Mononuclear cell (primary cell): Measurements from ENCODE around the gene RNF208. TPM values are rescaled to one million over a fixed set of nuclear protein-coding genes. Genes with fewer than 3 reads are reported as not detected.

Experiments
- H3K27me3 ChIP-seq: 2 replicates; pipeline ENCODE4 v1.6.0; 2011; ENCODE audit warnings: low read length, control low read depth; ENCODE audit not compliant: insufficient read depth
- H3K4me1 ChIP-seq: 2 replicates; pipeline ENCODE4 v1.5.1; 2011; ENCODE audit warnings: mild to moderate bottlenecking, low read length, control low read depth; ENCODE audit not compliant: insufficient read depth
- H3K4me3 ChIP-seq: 2 replicates; pipeline ENCODE4 v1.5.1; 2011; ENCODE audit warnings: mild to moderate bottlenecking, low read length, moderate library complexity
- H3K9me3 ChIP-seq: 2 replicates; pipeline ENCODE4 v1.5.1; 2011; ENCODE audit warnings: low read depth, mild to moderate bottlenecking, control low read depth, low read length
- total RNA-seq: library from RNA; depleted of rRNA; stranded (reverse); fragments of >200 nt; gene quantifications from one replicate; pipeline ENCODE4 v1.2.3, GENCODE V29; 2012

The RNF208 gene
- total RNA-seq, 1 donor: 0.31 TPM

GRCh38 chr9:137235424-137236237, 13.6 kb upstream of the RNF208 start:
- Histone ChIP-seq H3K4me3 (no peak overlapping the region), H3K27me3 (no peaks in the 10 kb centered on the region), H3K9me3 (no peaks in the 10 kb centered on the region), H3K4me1 (peaks cover 38% of the 10 kb centered on the region)

DNA sequence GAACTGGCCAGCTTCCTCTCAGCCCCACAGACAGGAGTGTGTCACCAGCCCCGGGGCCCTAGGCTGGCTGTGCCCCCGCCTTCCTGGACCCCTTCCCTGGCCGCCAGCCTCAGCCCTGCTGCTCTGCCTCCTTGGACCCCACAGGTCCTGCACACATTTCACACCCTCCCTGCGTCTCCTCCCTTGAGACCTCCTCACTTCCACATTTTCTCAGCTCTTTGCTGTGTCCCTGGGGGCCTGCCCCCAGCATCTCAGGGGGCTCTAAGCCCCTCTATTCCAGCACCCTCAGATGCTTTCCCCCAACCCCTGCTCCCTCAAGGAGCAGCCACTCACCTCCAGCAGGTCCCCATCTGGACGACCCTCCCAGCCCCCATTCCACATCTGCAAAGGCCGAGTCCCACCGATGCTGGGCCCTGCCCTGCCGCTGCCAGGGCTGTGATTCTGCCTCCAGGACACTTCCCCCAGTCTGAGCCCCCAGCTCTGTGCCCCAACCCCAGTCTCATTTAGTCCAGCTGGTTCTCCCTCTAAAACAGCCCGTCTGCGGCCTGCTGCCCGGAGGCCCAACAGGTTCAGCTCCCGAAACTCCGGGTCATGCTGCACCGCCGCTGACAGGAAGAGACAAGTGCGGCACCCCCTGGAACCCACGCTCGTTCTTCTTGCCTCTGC, 12.9 kb upstream of the RNF208 start:
- Histone ChIP-seq H3K9me3 (no peaks in the 10 kb centered on the region), H3K27me3 (no peaks in the 10 kb centered on the region), H3K4me1 (peaks cover 31% of the 10 kb centered on the region), H3K4me3 (no peak overlapping the region)

DNA sequence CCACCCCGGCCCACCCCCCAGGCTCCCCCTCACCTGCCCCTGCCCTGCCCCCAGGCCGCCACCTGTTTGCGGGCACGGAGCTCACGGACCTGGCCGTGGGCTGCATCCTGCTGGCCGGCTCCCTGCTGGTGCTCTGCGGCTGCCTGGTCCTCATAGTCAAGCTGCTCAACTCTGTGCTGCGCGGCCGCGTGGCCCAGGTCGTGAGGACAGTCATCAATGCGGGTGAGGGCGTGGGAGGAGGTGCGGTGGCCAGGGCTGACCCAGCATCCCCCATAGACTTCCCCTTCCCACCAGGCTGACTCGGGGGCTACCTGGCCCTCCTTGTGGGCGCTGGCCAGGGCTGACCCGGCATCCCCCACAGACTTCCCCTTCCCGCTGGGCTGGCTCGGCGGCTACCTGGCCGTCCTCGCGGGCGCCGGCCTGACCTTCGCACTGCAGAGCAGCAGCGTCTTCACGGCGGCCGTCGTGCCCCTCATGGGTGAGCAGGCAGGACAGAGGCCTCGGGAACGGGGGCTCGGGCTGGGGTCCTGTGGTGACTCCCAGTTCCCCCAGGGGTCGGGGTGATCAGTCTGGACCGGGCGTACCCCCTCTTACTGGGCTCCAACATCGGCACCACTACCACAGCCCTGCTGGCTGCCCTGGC, 12.1 kb upstream of the RNF208 start:
- no peaks in the 10 kb centered on the region for H3K27me3 ChIP-seq
- no peak overlapping the region for H3K4me3 ChIP-seq
- H3K4me1 ChIP-seq: peaks cover 24% of the 10 kb centered on the region
- no peaks in the 10 kb centered on the region for H3K9me3 ChIP-seq

DNA sequence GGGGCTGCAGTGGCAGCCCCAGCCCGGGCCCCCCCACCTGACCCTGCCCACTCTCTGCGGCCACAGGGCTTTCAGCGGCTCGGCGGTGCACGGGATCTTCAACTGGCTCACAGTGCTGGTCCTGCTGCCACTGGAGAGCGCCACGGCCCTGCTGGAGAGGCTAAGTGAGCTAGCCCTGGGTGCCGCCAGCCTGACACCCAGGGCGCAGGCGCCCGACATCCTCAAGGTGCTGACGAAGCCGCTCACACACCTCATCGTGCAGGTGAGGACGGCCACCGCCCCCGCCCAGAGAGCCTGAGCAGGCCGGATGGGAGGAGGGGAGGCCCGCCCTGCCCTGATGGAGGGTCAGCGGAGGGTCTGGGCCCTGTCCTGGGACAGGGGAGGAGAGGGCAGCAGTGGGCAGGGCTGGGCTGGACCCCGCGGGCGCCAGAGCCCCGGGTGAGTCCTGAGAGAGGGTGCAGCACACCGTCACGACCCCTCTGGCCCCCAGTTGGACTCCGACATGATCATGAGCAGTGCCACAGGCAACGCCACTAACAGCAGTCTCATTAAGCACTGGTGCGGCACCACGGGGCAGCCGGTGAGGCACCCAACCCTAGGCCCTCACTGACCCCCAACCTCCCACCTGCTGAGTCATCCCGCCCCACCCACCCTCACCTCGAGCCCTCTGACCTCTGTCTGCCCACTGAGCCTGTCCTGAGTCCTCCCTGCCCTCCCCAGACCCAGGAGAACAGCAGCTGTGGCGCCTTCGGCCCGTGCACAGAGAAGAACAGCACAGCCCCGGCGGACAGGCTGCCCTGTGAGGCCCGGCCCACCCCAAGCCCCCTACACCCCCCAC, 11.3 kb upstream of the RNF208 start:
- Histone ChIP-seq H3K27me3 (no peaks in the 10 kb centered on the region), H3K4me1 (peaks cover 17% of the 10 kb centered on the region), H3K9me3 (no peaks in the 10 kb centered on the region), H3K4me3 (no peak overlapping the region)

DNA sequence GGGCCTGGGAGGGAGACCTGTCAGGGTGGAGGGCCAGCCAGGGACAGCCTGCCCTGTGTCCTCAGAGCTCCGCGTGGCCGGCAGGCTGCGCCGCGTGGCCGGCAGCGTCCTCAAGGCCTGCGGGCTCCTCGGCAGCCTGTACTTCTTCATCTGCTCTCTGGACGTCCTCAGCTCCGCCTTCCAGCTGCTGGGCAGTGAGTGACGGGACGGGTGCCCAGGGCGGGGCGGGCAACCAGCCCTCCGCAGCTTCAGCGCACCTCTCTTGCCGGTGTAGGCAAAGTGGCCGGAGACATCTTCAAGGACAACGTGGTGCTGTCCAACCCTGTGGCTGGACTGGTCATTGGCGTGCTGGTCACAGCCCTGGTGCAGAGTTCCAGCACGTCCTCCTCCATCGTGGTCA, 10.5 kb upstream of the RNF208 start:
- Histone ChIP-seq H3K4me1 (peaks cover 17% of the 10 kb centered on the region), H3K27me3 (no peaks in the 10 kb centered on the region), H3K4me3 (no peak overlapping the region), H3K9me3 (no peaks in the 10 kb centered on the region)

GRCh38 chr9:137232101-137232500, 10.1 kb upstream of the RNF208 start:
- no peak overlapping the region for H3K4me3 ChIP-seq
- no peaks in the 10 kb centered on the region for H3K27me3 ChIP-seq
- H3K9me3 ChIP-seq: no peaks in the 10 kb centered on the region
- H3K4me1 ChIP-seq: peaks cover 17% of the 10 kb centered on the region

DNA sequence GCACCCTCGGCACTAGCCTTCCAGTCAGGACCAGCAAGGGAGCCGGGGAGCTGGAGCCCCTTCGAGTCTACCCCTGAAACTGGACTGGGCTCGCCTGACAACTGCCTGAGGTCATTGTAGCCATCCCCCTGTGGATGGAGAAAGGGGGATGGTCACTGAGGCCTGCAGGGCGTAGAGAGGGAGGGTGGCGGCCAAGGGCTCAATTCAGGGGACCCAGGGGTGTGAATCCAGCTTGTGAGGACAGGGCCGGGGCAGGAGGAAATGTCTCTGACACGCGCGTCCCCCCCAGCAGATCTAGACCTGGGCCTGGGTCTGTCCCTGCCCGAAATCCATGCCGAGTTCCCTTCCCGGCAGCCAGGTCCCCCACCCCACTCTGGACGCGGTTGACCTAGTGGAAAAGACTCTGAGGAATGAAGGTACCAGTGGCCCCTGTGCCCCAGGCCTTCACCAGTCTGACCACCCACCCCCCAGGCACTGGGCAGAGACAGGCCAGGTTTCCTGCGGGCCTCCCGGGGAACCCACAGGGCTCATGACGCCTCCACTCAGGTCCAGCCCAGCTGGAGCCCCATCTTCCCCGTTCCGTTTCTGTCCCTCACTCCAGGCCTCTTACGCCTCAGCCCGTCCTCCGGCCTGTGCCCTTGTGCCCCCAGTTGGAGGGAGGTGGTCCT, 9.5 kb upstream of the RNF208 start:
- Histone ChIP-seq H3K27me3 (no peaks in the 10 kb centered on the region), H3K9me3 (no peaks in the 10 kb centered on the region), H3K4me3 (no peak overlapping the region), H3K4me1 (peaks cover 11% of the 10 kb centered on the region)

DNA sequence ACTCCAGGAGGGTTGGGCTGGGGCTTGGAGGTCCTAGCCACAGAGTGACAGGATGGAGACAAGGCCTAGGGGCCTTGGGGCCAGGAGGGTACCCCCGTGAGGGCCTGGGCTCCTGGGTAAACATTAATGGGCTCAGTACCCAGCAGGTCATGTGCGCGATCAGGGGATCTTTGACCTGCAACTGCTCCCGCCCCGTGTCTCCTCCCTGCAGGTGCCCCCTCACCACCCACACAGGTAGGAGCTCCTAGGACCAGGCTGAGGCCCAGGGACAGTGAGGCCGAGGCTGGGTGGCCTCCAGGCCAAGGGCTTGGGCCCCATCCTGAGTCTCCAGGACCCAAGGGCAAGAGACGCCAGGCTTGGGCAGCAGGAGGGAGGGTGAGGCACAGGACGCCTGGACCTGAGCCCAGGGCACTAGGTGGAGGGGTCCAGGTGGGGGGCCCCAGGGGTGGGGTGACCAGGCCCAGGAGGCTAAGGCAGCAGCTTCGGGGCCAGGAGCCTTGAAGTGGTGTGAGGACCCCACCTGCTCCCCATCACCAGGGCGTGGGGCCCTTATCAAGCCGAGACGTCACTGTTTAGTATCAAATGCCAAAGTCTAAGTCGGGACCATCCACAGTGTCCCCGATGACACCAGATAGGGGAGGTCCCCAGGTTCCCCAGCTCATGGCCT, 8.8 kb upstream of the RNF208 start, which contains the start of gene SLC34A3:
SLC34A3 (plus strand) TSS at position 197 of the 667 bp plus-strand sequence. CDS start 802 bp downstream, outside the sequence.
- H3K9me3 ChIP-seq: no peaks in the 10 kb centered on the region
- no peak within 1 kb of the TSS for H3K4me3 ChIP-seq
- H3K4me1 ChIP-seq: peaks cover 4% of the 10 kb centered on the region
- no peaks in the 10 kb centered on the region for H3K27me3 ChIP-seq

DNA sequence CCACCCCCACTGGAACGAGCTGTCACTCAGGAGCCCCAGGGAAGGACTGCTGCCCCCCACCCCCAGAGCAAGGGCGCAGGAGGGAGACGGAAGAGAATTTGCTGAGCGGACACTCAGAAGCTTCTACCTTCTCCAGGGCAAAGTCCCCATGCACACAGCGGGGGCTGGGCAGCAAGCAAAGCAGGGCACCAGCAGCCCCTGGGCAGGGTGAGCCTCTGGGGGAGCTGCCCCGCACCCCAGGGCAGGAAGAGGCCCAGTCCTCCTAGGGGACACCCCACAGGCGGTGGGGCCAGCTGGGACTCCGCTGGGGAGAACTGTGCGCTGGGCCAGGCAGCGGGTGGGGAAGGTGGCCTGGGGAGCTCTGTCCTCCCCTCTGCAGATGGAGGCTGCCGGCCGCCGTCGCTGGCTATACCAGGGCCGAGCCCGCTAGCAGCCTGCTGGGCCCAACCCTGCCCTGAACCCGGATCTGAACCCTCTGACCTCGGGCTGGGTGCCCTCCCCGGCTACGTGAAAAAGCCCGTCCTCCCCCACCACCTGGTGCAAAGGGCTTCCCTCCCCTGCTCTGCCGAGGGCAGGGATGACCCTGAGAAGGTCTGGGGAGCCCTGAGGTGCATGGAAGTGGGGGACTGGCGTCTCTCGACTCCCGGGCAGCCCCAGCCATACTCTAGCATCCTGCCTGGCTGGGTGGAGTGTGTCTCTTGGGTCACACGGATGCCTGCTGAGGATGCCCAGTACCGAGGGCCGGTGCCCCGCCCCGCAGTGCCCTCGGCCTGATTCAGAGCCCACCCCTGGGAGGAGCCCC, 8.1 kb upstream of the RNF208 start:
- Histone ChIP-seq H3K27me3 (no peaks in the 10 kb centered on the region), H3K9me3 (no peaks in the 10 kb centered on the region), H3K4me1 (peaks cover 4% of the 10 kb centered on the region), H3K4me3 (no peak overlapping the region)

GRCh38 chr9:137228968-137229896, 7.2 kb upstream of the RNF208 start:
- H3K9me3 ChIP-seq: no peaks in the 10 kb centered on the region
- peaks cover 10% of the 10 kb centered on the region for H3K4me1 ChIP-seq
- H3K27me3 ChIP-seq: no peaks in the 10 kb centered on the region
- no peak overlapping the region for H3K4me3 ChIP-seq

DNA sequence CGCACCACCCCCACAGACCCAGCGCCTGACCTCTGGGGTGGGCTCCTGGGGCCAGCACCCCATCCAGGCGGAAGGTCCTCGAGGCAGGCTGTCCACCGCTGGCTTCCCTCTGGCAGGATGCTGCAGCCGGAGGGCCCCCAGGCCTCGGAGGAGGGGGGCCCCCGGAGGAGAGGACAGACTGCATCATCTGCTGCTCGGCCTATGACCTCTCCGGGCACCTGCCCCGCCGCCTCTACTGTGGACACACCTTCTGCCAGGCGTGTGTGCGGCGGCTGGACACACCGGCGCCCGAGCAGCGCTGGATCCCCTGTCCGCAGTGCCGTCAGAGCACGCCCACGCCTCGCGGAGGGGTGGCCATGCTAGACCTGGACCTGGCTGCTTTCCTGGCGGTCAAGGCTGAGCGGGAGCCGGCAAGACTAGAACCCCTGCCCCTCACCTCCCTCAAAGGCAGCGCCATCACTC, 6.5 kb upstream of the RNF208 start:
- Histone ChIP-seq H3K27me3 (no peaks in the 10 kb centered on the region), H3K4me3 (no peak overlapping the region), H3K4me1 (peaks cover 16% of the 10 kb centered on the region), H3K9me3 (no peaks in the 10 kb centered on the region)

- Histone ChIP-seq H3K4me3 (no peak overlapping the region), H3K9me3 (no peaks in the 10 kb centered on the region), H3K27me3 (no peaks in the 10 kb centered on the region), H3K4me1 (peaks cover 17% of the 10 kb centered on the region)
Measured at GRCh38 chr9:137227853-137228505, 5.9 kb upstream of the RNF208 start.
